HG03103 (cell line): ENCODE data around the gene RNU1-3.
"Not testable (repeated sequence)": the region's sequence is repeated elsewhere in the genome, so short reads cannot be mapped to it uniquely, and the experiment has no call there.

Source experiments
- ATAC-seq: cut with Tn5 transposase; IDR thresholded peaks from one replicate; pipeline ENCODE4 v1.9.1; 2021; ENCODE audit warnings: low read depth; ENCODE audit not compliant: unreplicated experiment

RNU1-3 gene

DNA sequence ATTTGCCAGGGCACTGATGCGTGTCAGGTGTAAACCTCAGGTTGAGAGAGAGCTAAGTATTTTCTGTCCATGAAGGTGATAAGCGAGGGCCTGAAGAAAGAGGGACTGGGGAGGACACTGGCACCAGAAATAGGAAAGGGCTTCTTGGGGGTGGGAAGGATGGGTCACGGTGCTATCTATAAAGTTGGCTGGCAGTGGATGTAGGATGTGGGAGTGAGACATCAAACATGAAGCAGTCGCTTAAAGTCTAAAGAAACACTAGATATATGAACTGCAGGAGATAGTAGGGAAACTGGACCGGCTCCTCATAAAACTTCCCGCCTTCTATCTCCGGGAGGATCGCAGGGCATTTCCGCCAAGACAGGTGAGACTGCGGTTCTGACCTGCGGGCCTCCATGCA lies 912 bp downstream of the RNU1-3 start:
- not testable (repeated sequence) for ATAC-seq

DNA sequence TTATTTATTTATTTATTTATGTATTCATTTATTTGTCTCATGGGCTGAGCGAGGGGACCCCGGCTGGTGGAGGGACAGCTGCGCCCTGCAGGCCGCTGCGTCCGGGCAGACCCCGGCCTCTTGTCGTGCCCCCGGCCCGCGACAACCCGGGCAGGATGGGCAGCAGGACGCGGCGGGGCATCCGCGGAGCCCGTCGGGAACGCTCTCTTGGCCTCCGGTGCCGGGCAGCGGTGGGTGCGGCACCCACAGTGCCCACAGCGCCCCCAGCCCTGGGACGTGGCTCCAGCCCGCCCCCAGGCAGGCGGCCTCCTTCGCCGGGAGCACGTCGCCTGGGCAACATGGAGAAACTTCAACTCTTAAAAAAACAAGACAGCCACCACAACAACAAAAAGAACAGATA lies 8.5 kb downstream of the RNU1-3 start:
- ATAC-seq: not testable (repeated sequence)

- ATAC-seq: not testable (repeated sequence)
Observed at GRCh38 chr1:16656981-16657683, 9.6 kb downstream of the RNU1-3 start.

- not testable (repeated sequence) for ATAC-seq
Observed at GRCh38 chr1:16656574-16656973, 10.2 kb downstream of the RNU1-3 start.

GRCh38 chr1:16651560-16651959 lies 15.2 kb downstream of the RNU1-3 start:
- ATAC-seq: not testable (repeated sequence)

GRCh38 chr1:16649960-16650359 lies 16.8 kb downstream of the RNU1-3 start:
- not testable (repeated sequence) for ATAC-seq

- not testable (repeated sequence) for ATAC-seq
Observed at GRCh38 chr1:16649390-16649789, 17.4 kb downstream of the RNU1-3 start.

- not testable (repeated sequence) for ATAC-seq
Observed at GRCh38 chr1:16648756-16649155, 18.0 kb downstream of the RNU1-3 start.

DNA sequence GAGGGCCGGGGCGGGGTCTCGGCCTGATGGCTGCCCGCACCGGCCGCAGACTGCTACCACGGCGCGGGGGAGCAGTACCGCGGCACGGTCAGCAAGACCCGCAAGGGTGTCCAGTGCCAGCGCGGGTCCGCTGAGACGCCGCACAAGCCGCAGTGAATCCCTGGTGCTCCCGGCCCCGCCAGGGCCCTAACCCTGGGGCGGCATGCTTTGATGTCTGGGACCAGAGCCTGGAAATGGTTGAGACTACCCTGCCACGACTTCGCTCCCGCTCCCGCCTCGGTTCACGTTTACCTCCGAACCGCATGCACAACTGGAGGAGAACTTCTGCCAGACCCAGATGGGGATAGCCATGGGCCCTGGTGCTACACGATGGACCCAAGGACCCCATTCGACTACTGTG lies 18.5 kb downstream of the RNU1-3 start:
- not testable (repeated sequence) for ATAC-seq

- ATAC-seq: not testable (repeated sequence)
Observed at GRCh38 chr1:16647179-16648176, 19.3 kb downstream of the RNU1-3 start.

GRCh38 chr1:16646716-16647115 lies 20.0 kb downstream of the RNU1-3 start:
- not testable (repeated sequence) for ATAC-seq

DNA sequence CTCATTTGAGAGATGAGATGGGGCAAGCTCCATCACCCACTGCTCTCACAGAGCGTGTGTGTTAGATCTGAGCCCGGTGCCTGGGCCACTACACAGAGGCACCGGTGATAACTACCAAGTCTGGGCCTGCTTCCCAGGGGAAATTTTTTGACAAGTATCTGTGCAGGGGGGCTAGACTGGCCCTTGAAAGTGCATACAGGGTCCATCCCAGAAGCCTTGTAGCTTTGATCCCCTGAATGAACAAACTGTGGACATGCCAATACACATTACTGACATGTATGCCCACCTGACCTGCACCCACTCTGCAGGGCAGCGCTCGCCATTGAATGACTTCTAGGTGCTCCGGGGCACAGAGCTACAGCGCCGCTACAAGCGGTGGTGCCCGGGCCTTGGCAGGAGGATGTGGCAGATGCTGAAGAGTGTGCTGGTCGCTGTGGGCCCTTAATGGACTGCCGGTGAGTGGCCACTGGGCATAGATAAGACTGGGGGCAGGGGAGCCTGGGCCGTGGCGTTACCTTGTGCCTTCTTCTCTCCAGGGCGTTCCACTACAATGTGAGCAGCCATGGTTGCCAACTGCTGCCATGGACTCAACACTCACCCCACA lies 20.6 kb downstream of the RNU1-3 start:
- not testable (repeated sequence) for ATAC-seq

- peak; percentile 0 for ATAC-seq
Observed at GRCh38 chr1:16645271-16646060, 21.3 kb downstream of the RNU1-3 start.

- ATAC-seq: peak; percentile 72
Observed at GRCh38 chr1:16644482-16645270, 22.1 kb downstream of the RNU1-3 start.

GRCh38 chr1:16644193-16644481 lies 22.6 kb downstream of the RNU1-3 start:
- ATAC-seq: peak; percentile 34

DNA sequence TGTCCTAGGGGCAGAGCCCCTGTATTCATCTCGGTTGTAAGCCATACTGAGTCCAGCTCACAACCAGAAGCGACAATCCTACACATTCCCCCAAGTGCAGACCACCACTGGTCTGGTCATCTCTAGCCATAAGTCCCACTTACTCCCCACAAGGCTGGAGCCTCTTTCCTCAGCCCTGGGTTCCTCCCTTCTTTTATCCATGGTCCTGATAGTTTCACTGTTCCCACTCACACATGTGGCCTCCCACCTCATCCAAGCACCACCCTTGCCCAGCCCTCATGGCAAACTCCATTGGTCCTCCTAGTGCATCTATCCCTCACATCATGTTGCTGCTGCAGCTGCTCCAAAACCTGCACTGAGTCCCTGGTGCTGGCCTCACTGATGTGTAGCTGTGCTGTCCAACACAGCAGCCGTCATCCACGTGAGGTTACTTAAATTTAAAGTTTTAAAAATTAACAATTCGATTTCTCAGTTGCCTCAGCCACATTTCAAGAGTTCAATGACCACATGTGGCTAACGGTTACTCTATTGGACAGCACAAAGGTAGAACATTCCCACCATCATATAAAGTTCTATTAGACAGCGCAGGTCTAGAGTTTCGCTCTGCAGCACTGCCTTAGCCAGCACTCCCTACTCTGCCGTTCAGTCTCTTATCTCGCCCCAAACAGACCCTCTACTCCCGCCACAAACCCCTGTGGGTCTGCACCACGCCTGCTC lies 23.1 kb downstream of the RNU1-3 start:
- peak; percentile 10 for ATAC-seq

- not testable (repeated sequence) for ATAC-seq
Observed at GRCh38 chr1:16643001-16643411, 23.7 kb downstream of the RNU1-3 start.

DNA sequence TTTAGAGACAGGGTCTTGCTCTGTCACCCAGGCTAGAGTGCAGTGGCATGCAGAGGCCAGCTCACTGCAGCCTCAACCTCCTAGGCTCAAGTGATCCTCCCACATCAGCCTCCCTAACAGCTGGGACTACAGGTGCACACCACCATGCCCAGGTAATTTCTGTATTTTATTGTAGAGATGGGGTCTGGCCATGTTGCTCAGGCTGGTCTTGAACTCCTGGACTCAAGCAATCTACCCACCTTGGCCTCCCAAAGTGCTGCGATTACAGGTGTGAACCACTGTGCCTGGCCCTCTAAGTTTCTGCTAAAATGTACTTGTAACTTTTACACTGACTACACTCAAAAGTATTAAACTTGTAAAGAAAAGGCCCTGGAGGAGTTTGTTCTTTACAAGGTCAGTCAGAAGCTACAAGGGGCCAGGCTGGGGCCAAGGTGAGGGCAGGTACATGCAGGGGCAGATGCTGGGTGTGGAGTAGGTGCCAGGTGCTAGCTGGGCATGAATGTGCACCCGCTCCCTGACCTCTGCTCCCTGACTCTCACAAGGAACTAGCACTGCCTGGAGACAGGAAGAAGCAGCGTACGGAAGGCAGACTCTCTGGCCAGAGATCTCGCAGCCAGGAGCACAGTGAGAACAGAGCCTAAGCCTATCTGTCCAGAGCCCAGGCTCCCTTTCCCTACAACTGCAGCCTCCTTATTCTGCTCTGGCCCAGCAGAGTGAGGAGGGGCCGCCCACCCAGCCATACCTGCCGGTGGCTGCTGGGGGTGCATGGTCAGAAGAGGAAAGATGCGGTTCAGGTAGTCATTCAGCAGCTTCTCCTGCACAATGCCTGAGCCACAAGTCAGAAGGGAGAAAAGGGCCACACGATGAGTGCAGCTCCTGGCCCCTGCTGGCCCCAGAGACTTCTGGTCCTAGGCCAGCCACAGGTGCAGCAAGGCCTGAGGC lies 24.5 kb downstream of the RNU1-3 start:
- ATAC-seq: not testable (repeated sequence)
